Endothelial cell (in vitro differentiated cells): ENCODE data around the gene SSU72. TPM values are rescaled to one million over a fixed set of nuclear protein-coding genes. Genes with fewer than 3 reads are reported as not detected.

Experiments used
- DNase-seq: peaks from one replicate; pipeline ENCODE4 v3.0.0; 2021; ENCODE audit warnings: low spot score
- H3K27ac Mint-ChIP-seq: one replicate; pipeline ENCODE4 v1.8.0; 2021; ENCODE audit warnings: mixed read lengths, inconsistent platforms; ENCODE audit not compliant: unreplicated experiment
- H3K27me3 Mint-ChIP-seq: one replicate; pipeline ENCODE4 v1.8.0; 2021; ENCODE audit warnings: mild to moderate bottlenecking, moderate library complexity, mixed read lengths, inconsistent platforms; ENCODE audit not compliant: unreplicated experiment
- H3K36me3 Mint-ChIP-seq: one replicate; pipeline ENCODE4 v1.8.0; 2021; ENCODE audit warnings: mild to moderate bottlenecking, low read depth, mixed read lengths, inconsistent platforms; ENCODE audit not compliant: unreplicated experiment
- H3K4me1 Mint-ChIP-seq: one replicate; pipeline ENCODE4 v1.8.0; 2021; ENCODE audit warnings: mild to moderate bottlenecking, mixed read lengths, inconsistent platforms; ENCODE audit not compliant: unreplicated experiment
- H3K4me3 Mint-ChIP-seq: one replicate; pipeline ENCODE4 v1.8.0; 2021; ENCODE audit warnings: mild to moderate bottlenecking, mixed read lengths, inconsistent platforms; ENCODE audit not compliant: unreplicated experiment
- H3K9me3 Mint-ChIP-seq: one replicate; pipeline ENCODE4 v1.8.0; 2021; ENCODE audit warnings: mixed read lengths, inconsistent platforms; ENCODE audit not compliant: unreplicated experiment
- CTCF ChIP-seq: fragments of 200-600 bp; sonication (generic); IDR thresholded peaks from one replicate; pipeline ENCODE4 v1.5.0; 2021; ENCODE audit warnings: antibody characterized with exemption; ENCODE audit not compliant: unreplicated experiment
- total RNA-seq: library from RNA; stranded (reverse); fragmentation: NEBNext Ultra II Directional; extraction: Animal tissue kit (Norgen Biotek cat#: 25700); gene quantifications from one replicate; pipeline ENCODE4 v1.2.1, GENCODE V29; 2021; ENCODE audit not compliant: unreplicated experiment

The SSU72 gene
- total RNA-seq, 1 donor from 2014 or later, result 114 TPM

GRCh38 chr1:1599030-1599934 is 24.6 kb upstream of the SSU72 start:
- DNase-seq, result peak; percentile 43
- Mint-ChIP-seq H3K4me1 (no peaks in the 10 kb centered on the region), H3K27ac (no peak overlapping the region), H3K9me3 (no peaks in the 10 kb centered on the region), H3K4me3 (peak overlapping the region; percentile 81), H3K27me3 (peaks cover 8% of the 10 kb centered on the region), H3K36me3 (no peaks in the 10 kb centered on the region)
- no peak for TF ChIP-seq CTCF

- DNase-seq, result no peak
- H3K9me3 Mint-ChIP-seq, result no peaks in the 10 kb centered on the region
- H3K4me3 Mint-ChIP-seq, result peak overlapping the region; percentile 81
- H3K4me1 Mint-ChIP-seq, result no peaks in the 10 kb centered on the region
- H3K27ac Mint-ChIP-seq, result no peak overlapping the region
- H3K27me3 Mint-ChIP-seq, result peaks cover 6% of the 10 kb centered on the region
- H3K36me3 Mint-ChIP-seq, result no peaks in the 10 kb centered on the region
- TF ChIP-seq CTCF, result no peak
Observed at GRCh38 chr1:1598720-1599029, 24.0 kb upstream of the SSU72 start.

GRCh38 chr1:1598051-1598719 is 23.5 kb upstream of the SSU72 start:
- DNase-seq, result no peak

GRCh38 chr1:1597275-1597930 is 22.7 kb upstream of the SSU72 start:
- Mint-ChIP-seq H3K36me3 (no peaks in the 10 kb centered on the region), H3K4me3 (no peak overlapping the region), H3K9me3 (no peaks in the 10 kb centered on the region), H3K27ac (no peak overlapping the region), H3K27me3 (peaks cover 14% of the 10 kb centered on the region), H3K4me1 (no peaks in the 10 kb centered on the region)
- DNase-seq, result no peak
- peak; percentile 32 for TF ChIP-seq CTCF

More at GRCh38 chr1:1598051-1598719, 23.5 kb upstream of the SSU72 start:
- Mint-ChIP-seq H3K27me3 (peaks cover 10% of the 10 kb centered on the region), H3K9me3 (no peaks in the 10 kb centered on the region), H3K27ac (no peak overlapping the region), H3K4me1 (no peaks in the 10 kb centered on the region), H3K36me3 (no peaks in the 10 kb centered on the region), H3K4me3 (no peak overlapping the region)
- no peak for TF ChIP-seq CTCF
